Uterus (tissue), 2 donors: ENCODE data around the gene CCDC34.

ENCODE experiments used
- POLR2A ChIP-seq, 2 donors: fragments of 450-650 bp; IDR thresholded peaks; one replicate each; pipeline ENCODE4 v1.6.1; 2016; ENCODE audit warnings: antibody characterized with exemption in 2 of 2, mild to moderate bottlenecking in 1 of 2, moderate library complexity in 1 of 2
- TF ChIP-seq, protein P1 (sequence below), 4 experiments: fragments of 200-600 bp in 2 of 4; fragments of 450-650 bp in 2 of 4; sonication (generic) in 2 of 4; IDR thresholded peaks; one replicate each; pipeline ENCODE4 v1.5.1; 2016 to 2019; ENCODE audit warnings: antibody characterized with exemption in 4 of 4, mild to moderate bottlenecking in 2 of 4, moderate library complexity in 1 of 4

DNA sequence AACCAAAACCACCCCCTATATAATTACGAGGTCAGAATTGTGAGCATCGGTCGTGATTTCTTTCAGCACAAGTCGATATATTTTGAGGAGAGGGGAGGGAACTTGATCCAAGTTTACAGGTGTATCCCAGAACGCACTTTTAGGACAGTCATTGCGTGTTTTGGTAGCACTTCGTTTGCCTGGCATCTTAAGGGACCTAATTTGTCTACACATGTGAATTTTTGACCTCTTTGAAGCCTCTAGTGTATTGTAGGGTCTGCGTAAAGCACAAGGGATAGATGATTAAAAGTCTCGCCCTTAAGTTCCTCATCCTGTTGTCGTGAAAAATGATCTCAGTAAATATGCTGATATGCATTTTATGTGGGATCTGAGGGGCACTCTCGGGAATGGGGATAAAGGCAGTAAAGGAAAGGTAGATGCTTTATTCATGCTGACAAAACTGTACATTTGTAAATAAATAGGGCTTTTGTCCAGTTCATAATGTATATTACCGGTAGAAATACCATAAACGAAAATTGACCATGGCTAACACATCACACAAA, 632 bp upstream of the CCDC34 start:
- TF ChIP-seq, protein P1, sequence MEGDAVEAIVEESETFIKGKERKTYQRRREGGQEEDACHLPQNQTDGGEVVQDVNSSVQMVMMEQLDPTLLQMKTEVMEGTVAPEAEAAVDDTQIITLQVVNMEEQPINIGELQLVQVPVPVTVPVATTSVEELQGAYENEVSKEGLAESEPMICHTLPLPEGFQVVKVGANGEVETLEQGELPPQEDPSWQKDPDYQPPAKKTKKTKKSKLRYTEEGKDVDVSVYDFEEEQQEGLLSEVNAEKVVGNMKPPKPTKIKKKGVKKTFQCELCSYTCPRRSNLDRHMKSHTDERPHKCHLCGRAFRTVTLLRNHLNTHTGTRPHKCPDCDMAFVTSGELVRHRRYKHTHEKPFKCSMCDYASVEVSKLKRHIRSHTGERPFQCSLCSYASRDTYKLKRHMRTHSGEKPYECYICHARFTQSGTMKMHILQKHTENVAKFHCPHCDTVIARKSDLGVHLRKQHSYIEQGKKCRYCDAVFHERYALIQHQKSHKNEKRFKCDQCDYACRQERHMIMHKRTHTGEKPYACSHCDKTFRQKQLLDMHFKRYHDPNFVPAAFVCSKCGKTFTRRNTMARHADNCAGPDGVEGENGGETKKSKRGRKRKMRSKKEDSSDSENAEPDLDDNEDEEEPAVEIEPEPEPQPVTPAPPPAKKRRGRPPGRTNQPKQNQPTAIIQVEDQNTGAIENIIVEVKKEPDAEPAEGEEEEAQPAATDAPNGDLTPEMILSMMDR (IDR thresholded peaks at IDR 0.05): no peak
- TF ChIP-seq POLR2A (IDR thresholded peaks at IDR 0.05): no peak
